GM15510 (cell line): ENCODE measurements around the gene ANKRD39.
A peak's percentile ranks its signal among the peaks of the same experiment; 100 is the strongest.

Source experiments
- POLR2A ChIP-seq: IDR thresholded peaks from 3 replicates; pipeline ENCODE4 v1.6.1; 2011; ENCODE audit warnings: borderline replicate concordance; ENCODE audit not compliant: insufficient read length; ENCODE audit errors: extremely low read depth

ANKRD39 gene

GRCh38 chr2:96878796-96879544 lies 21.2 kb upstream of the ANKRD39 start:
- no peak for TF ChIP-seq POLR2A

- TF ChIP-seq POLR2A = no peak
Measured at GRCh38 chr2:96878171-96878570, 20.4 kb upstream of the ANKRD39 start.

GRCh38 chr2:96877631-96878092 lies 19.8 kb upstream of the ANKRD39 start:
- no peak for TF ChIP-seq POLR2A

GRCh38 chr2:96877042-96877451 lies 19.2 kb upstream of the ANKRD39 start:
- no peak for TF ChIP-seq POLR2A

- no peak for TF ChIP-seq POLR2A
Measured at GRCh38 chr2:96876269-96877041, 18.6 kb upstream of the ANKRD39 start.

GRCh38 chr2:96875498-96876268 lies 17.9 kb upstream of the ANKRD39 start:
- no peak for TF ChIP-seq POLR2A

GRCh38 chr2:96874198-96874831 lies 16.5 kb upstream of the ANKRD39 start:
- TF ChIP-seq POLR2A = no peak

GRCh38 chr2:96873651-96874096 lies 15.9 kb upstream of the ANKRD39 start:
- no peak for TF ChIP-seq POLR2A

- TF ChIP-seq POLR2A = no peak
Measured at GRCh38 chr2:96872591-96873349, 15.0 kb upstream of the ANKRD39 start.

GRCh38 chr2:96870626-96871255 lies 12.9 kb upstream of the ANKRD39 start:
- no peak for TF ChIP-seq POLR2A

- TF ChIP-seq POLR2A = peak; percentile 37
Measured at GRCh38 chr2:96869822-96870625, 12.2 kb upstream of the ANKRD39 start, which contains the start of gene SEMA4C. SEMA4C (minus strand) TSS chr2:96870080; CDS start chr2:96867886, 2,194 bp downstream.

- TF ChIP-seq POLR2A = no peak
Measured at GRCh38 chr2:96869281-96869821, 11.5 kb upstream of the ANKRD39 start.

- peak; percentile 80 for TF ChIP-seq POLR2A
Measured at GRCh38 chr2:96868555-96869280, 10.9 kb upstream of the ANKRD39 start.
